GM21723 (cell line): ENCODE data around the gene IRX4.

Experiments used
- ATAC-seq: cut with Tn5 transposase; IDR thresholded peaks from one replicate; pipeline ENCODE4 v1.9.1; 2021; ENCODE audit warnings: mild to moderate bottlenecking, moderate library complexity; ENCODE audit not compliant: unreplicated experiment

IRX4 gene

GRCh38 chr5:1840741-1841521, 41.8 kb downstream of the IRX4 start:
- no peak for ATAC-seq

GRCh38 chr5:1840071-1840547, 42.6 kb downstream of the IRX4 start:
- no peak for ATAC-seq

GRCh38 chr5:1838013-1838412, 44.7 kb downstream of the IRX4 start:
- ATAC-seq, result no peak

- no peak for ATAC-seq
Measured at GRCh38 chr5:1836891-1837880, 45.5 kb downstream of the IRX4 start.

GRCh38 chr5:1836176-1836890, 46.4 kb downstream of the IRX4 start:
- ATAC-seq, result no peak

GRCh38 chr5:1835431-1835830, 47.3 kb downstream of the IRX4 start:
- no peak for ATAC-seq

- no peak for ATAC-seq
Measured at GRCh38 chr5:1834721-1835429, 47.9 kb downstream of the IRX4 start.

- ATAC-seq, result no peak
Measured at GRCh38 chr5:1834022-1834551, 48.6 kb downstream of the IRX4 start.

GRCh38 chr5:1833264-1834021, 49.3 kb downstream of the IRX4 start:
- ATAC-seq, result no peak

- no peak for ATAC-seq
Measured at GRCh38 chr5:1832511-1833250, 50.0 kb downstream of the IRX4 start.

GRCh38 chr5:1831677-1832313, 50.9 kb downstream of the IRX4 start:
- ATAC-seq, result no peak

- ATAC-seq, result no peak
Measured at GRCh38 chr5:1831257-1831656, 51.5 kb downstream of the IRX4 start.

GRCh38 chr5:1830571-1831228, 52.0 kb downstream of the IRX4 start:
- ATAC-seq, result no peak

- ATAC-seq, result peak; percentile 78
Measured at GRCh38 chr5:1827886-1828397, 54.8 kb downstream of the IRX4 start.
